Chondrocyte (in vitro differentiated cells): ENCODE measurements around the gene SUCLG1. TPM values are rescaled to one million over a fixed set of nuclear protein-coding genes. Genes with fewer than 3 reads are reported as not detected.

Source experiments
- DNase-seq: peaks from one replicate; pipeline ENCODE4 v3.0.0; 2021; ENCODE audit warnings: mixed read lengths, low spot score
- H3K27ac Mint-ChIP-seq: one replicate; pipeline ENCODE4 v1.8.0; 2021; ENCODE audit warnings: mild to moderate bottlenecking, moderate library complexity, mixed read lengths; ENCODE audit not compliant: unreplicated experiment
- H3K27me3 Mint-ChIP-seq: 2 replicates; pipeline ENCODE4 v1.8.0; 2021; ENCODE audit warnings: low read depth, mixed read lengths
- H3K36me3 Mint-ChIP-seq: 2 replicates; pipeline ENCODE4 v1.8.0; 2021; ENCODE audit warnings: low read depth, mixed read lengths
- H3K4me1 Mint-ChIP-seq: 2 replicates; pipeline ENCODE4 v1.8.0; 2021; ENCODE audit warnings: low read depth, mild to moderate bottlenecking, mixed read lengths
- H3K4me3 Mint-ChIP-seq: one replicate; pipeline ENCODE4 v1.8.0; 2021; ENCODE audit warnings: mild to moderate bottlenecking, moderate library complexity, mixed read lengths; ENCODE audit not compliant: unreplicated experiment
- H3K9me3 Mint-ChIP-seq: 2 replicates; pipeline ENCODE4 v1.8.0; 2021; ENCODE audit warnings: low read depth, mixed read lengths
- total RNA-seq: library from RNA; stranded (reverse); gene quantifications from 3 replicates; pipeline ENCODE4 v1.2.1, GENCODE V29; 2021
- TF ChIP-seq, protein P1 (sequence below): fragments of 200-600 bp; sonication (generic); IDR thresholded peaks from 2 replicates; pipeline ENCODE4 v1.5.0; 2021; ENCODE audit warnings: antibody characterized with exemption, mild to moderate bottlenecking, moderate library complexity

SUCLG1 gene
- total RNA-seq, 1 donor from 2014 or later: 38.3 TPM

DNA sequence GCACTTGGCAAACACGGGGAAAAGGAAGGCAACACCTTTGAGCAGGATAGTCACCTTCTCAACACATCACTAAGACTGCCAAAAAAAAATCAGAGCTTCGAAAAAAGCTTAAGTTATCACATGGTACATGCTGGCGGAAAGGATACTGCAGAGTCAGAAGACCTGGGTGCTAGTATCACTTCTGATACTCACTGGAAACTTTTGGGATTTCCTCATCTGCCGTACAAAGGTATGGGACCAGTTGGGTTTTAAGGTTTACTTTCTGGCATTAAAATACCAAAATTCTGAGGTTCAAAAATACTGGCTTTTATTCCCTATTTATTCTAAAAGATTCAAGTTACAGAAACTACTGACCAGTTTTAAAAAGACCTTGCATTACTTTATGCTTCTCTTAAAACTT lies 2.9 kb downstream of the SUCLG1 start:
- TF ChIP-seq, protein P1, sequence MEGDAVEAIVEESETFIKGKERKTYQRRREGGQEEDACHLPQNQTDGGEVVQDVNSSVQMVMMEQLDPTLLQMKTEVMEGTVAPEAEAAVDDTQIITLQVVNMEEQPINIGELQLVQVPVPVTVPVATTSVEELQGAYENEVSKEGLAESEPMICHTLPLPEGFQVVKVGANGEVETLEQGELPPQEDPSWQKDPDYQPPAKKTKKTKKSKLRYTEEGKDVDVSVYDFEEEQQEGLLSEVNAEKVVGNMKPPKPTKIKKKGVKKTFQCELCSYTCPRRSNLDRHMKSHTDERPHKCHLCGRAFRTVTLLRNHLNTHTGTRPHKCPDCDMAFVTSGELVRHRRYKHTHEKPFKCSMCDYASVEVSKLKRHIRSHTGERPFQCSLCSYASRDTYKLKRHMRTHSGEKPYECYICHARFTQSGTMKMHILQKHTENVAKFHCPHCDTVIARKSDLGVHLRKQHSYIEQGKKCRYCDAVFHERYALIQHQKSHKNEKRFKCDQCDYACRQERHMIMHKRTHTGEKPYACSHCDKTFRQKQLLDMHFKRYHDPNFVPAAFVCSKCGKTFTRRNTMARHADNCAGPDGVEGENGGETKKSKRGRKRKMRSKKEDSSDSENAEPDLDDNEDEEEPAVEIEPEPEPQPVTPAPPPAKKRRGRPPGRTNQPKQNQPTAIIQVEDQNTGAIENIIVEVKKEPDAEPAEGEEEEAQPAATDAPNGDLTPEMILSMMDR: no peak
- Mint-ChIP-seq H3K36me3 (peaks cover 1% of the 10 kb centered on the region), H3K27me3 (no peaks in the 10 kb centered on the region), H3K27ac (no peak overlapping the region), H3K4me3 (no peak overlapping the region), H3K9me3 (no peaks in the 10 kb centered on the region), H3K4me1 (peaks cover 25% of the 10 kb centered on the region)
- DNase-seq: no peak

DNA sequence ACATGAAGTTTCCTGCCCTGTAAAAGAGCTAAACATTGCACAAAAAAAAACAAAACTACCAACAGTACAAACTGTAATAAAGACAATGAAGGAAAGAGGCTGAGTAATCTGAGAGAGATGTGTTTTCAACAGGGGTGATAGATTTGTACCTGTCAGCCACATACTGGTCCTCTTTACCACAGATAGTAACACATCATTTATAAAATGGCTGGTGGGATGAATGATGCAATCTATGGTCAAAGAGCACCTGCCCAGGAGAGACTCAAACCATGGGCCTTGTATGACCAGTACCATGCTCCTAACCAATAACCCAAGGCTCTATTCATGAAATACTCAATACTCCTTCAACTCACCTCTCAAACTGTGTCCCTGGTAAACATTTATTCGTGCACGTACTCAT lies 4.5 kb downstream of the SUCLG1 start:
- DNase-seq: no peak
- H3K27ac Mint-ChIP-seq: no peak overlapping the region
- H3K4me1 Mint-ChIP-seq: peaks cover 24% of the 10 kb centered on the region
- TF ChIP-seq, protein P1: no peak
- H3K9me3 Mint-ChIP-seq: no peaks in the 10 kb centered on the region
- H3K36me3 Mint-ChIP-seq: peaks cover 1% of the 10 kb centered on the region
- H3K4me3 Mint-ChIP-seq: no peak overlapping the region
- no peaks in the 10 kb centered on the region for H3K27me3 Mint-ChIP-seq

DNA sequence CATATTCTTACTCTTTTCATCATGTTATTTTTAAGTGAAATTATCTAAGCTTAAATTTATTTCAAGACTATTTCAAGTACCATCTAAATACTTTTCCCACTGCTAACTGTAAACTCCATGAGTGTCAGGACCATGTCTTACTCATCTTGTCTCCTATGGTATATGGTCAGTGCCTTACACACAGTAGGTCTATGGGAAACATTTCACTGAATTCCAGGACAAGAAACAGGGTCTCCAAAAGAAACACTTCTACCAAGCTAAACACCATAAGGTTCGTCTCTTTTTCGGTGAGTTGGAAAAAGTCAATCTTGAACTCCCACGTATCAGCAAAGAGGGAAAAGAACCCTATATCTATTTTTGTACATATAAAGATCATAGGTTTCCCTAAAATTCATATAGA lies 6.5 kb downstream of the SUCLG1 start:
- Mint-ChIP-seq H3K36me3 (peaks cover 1% of the 10 kb centered on the region), H3K4me3 (no peak overlapping the region), H3K9me3 (no peaks in the 10 kb centered on the region), H3K27me3 (no peaks in the 10 kb centered on the region), H3K4me1 (peaks cover 9% of the 10 kb centered on the region), H3K27ac (no peak overlapping the region)
- TF ChIP-seq, protein P1: no peak
- no peak for DNase-seq

DNA sequence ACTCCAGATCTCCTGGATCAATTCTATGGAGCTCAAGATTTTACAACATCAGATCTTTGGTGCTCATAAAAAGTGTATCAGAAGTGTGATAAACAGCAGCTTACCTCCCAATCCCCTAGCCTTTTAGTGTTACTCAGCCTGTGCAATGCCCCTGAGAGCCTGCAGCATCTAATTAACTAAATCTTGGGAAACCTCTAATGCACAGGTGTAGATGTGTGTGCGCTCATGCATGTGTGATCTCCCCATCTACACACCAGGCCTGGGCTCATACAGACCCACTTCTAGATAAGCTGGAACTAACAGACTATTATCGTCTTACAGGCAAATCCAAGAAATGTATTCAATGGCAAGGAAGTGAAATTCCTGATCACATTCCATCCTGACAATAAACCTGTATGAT lies 7.5 kb downstream of the SUCLG1 start:
- no peak for DNase-seq
- peaks cover 4% of the 10 kb centered on the region for H3K4me1 Mint-ChIP-seq

DNA sequence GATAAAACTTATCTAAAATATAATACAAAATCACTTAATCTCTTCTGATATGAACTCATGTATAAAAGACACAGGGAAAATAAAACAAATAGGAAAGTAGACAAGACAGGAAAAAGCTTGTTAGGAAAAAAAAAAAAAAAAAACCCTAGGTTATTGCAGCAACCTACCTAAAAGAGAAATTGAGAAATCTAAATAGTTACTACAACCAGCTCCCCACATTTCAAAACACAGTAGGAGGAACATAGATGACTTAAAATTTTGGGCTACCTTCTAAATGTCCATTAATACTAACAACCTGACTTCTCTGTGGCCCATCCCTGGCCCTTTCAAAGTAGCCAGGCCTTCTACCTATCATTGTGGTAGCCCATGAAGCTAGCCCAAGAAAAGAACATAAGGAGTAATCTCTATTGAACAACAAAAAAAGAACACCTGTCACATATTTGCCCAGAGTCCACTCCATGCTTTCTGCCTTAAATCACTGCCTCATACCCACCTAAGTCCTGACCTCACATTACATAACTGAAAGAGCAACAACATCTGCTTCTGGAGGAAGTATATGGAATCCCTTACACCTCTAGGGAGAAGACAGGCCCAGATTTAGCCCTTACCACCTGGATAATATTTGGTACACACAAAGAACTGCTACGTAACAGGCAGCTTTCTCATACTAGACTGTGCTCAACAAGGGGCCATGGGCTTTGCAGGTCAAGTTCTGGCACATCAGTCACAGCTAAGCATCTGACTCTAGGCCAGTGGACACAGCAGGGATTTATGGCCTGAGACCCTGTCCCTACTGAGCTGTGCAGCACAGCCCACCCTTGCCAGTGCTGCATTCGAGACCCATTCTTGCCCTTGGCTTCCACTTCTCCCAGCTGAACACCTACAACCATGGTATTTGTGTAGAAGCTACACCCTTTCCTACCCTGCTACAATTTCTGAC lies 8.5 kb downstream of the SUCLG1 start:
- Mint-ChIP-seq H3K27ac (no peak overlapping the region), H3K36me3 (peaks cover 6% of the 10 kb centered on the region), H3K4me3 (no peak overlapping the region)

More for the DNA sequence above, 7.5 kb downstream of the SUCLG1 start:
- Mint-ChIP-seq H3K4me3 (no peak overlapping the region), H3K27me3 (no peaks in the 10 kb centered on the region), H3K27ac (no peak overlapping the region), H3K36me3 (peaks cover 1% of the 10 kb centered on the region), H3K9me3 (no peaks in the 10 kb centered on the region)
- TF ChIP-seq, protein P1: no peak

More for the DNA sequence above, 8.5 kb downstream of the SUCLG1 start:
- Mint-ChIP-seq H3K4me1 (peaks cover 4% of the 10 kb centered on the region), H3K27me3 (no peaks in the 10 kb centered on the region), H3K9me3 (no peaks in the 10 kb centered on the region)
- TF ChIP-seq, protein P1: no peak
- no peak for DNase-seq
